HEK293 (cell line): ENCODE measurements around the gene DISC1.

ENCODE experiments used
- KLF9 ChIP-seq: fragments of 450-650 bp; formaldehyde crosslinking; IDR thresholded peaks from 2 replicates; pipeline ENCODE4 v1.5.1; 2016; ENCODE audit warnings: missing biosample characterization, missing genetic modification characterization, low read depth
- TSHZ1 ChIP-seq: fragments of 450-650 bp; formaldehyde crosslinking; IDR thresholded peaks from 2 replicates; pipeline ENCODE4 v1.5.1; 2016; ENCODE audit warnings: missing biosample characterization, missing genetic modification characterization, borderline replicate concordance
- YY1 ChIP-seq: fragments of 450-650 bp; formaldehyde crosslinking; IDR thresholded peaks from 2 replicates; pipeline ENCODE4 v1.5.1; 2018; ENCODE audit warnings: missing biosample characterization, missing genetic modification characterization

GRCh38 chr1:231733672-231734071 lies 107.1 kb downstream of the DISC1 start:
- TF ChIP-seq YY1 (tag by site-specific recombination) (no peak), KLF9 (tag by site-specific recombination) (no peak), TSHZ1 (tag by site-specific recombination) (no peak)
